Stimulated activated CD4-positive, alpha-beta T cell treated with anti-CD3 and anti-CD28 coated beads, Interleukin-1b, Interleukin-23, amount 100 ng/mL, for 1 hour (primary cell): Measurements from ENCODE around the gene GTF2H1.
A peak's percentile ranks its signal among the peaks of the same experiment; 100 is the strongest.

Experiments
- DNase-seq, 2 donors: peaks; one replicate each; pipeline ENCODE4 v3.0.0-alpha.2; 2020; ENCODE audit warnings: low read depth in 2 of 2

GTF2H1 gene

GRCh38 chr11:18321969-18322711, at the start of gene GTF2H1, which contains the start of gene HPS5:
Gene GTF2H1, plus strand, starts transcription at chr11:18322567. Its CDS starts 10,508 bp downstream, at chr11:18333075.
Gene HPS5, minus strand, starts transcription at chr11:18322140. Its CDS starts 4,282 bp downstream, at chr11:18317858.
- DNase-seq = peak; percentile 84 to 86

- DNase-seq = no peak
These were observed 44.6 kb upstream of the GTF2H1 start for GRCh38 chr11:18277565-18278271.

- no peak for DNase-seq
These were observed 41.8 kb upstream of the GTF2H1 start for GRCh38 chr11:18280438-18281045.

GRCh38 chr11:18282626-18283025, 39.7 kb upstream of the GTF2H1 start:
- no peak for DNase-seq

- no peak for DNase-seq
These were observed 36.5 kb upstream of the GTF2H1 start for GRCh38 chr11:18285841-18286240.

- no peak for DNase-seq
These were observed 33.5 kb upstream of the GTF2H1 start for GRCh38 chr11:18288911-18289310.

GRCh38 chr11:18294862-18295261, 27.5 kb upstream of the GTF2H1 start:
- no peak for DNase-seq

GRCh38 chr11:18295316-18295715, 27.1 kb upstream of the GTF2H1 start:
- no peak for DNase-seq

GRCh38 chr11:18299721-18300120, 22.6 kb upstream of the GTF2H1 start:
- DNase-seq = no peak

GRCh38 chr11:18304745-18305144, 17.6 kb upstream of the GTF2H1 start:
- DNase-seq = no peak

- DNase-seq = no peak
These were observed 14.8 kb upstream of the GTF2H1 start for GRCh38 chr11:18307461-18308139.

- no peak for DNase-seq
These were observed 14.1 kb upstream of the GTF2H1 start for GRCh38 chr11:18308242-18308641.

- DNase-seq = no peak
These were observed 12.7 kb upstream of the GTF2H1 start for GRCh38 chr11:18309691-18310090.

GRCh38 chr11:18310800-18311340, 11.5 kb upstream of the GTF2H1 start:
- no peak for DNase-seq

GRCh38 chr11:18312012-18312411, 10.4 kb upstream of the GTF2H1 start:
- DNase-seq = no peak

GRCh38 chr11:18312663-18313420, 9.5 kb upstream of the GTF2H1 start:
- no peak for DNase-seq

- DNase-seq = no peak
These were observed 8.2 kb upstream of the GTF2H1 start for GRCh38 chr11:18313965-18314763.

- no peak for DNase-seq
These were observed 7.4 kb upstream of the GTF2H1 start for GRCh38 chr11:18314784-18315523.

GRCh38 chr11:18315893-18316292, 6.5 kb upstream of the GTF2H1 start:
- DNase-seq = no peak

- DNase-seq = no peak
These were observed 4.8 kb upstream of the GTF2H1 start for GRCh38 chr11:18317551-18317950.
